HG03439 (cell line): ENCODE results near the gene NR3C1.
A peak's percentile ranks its signal among the peaks of the same experiment; 100 is the strongest.

ENCODE experiments used
- ATAC-seq: cut with Tn5 transposase; IDR thresholded peaks from one replicate; pipeline ENCODE4 v1.9.1; 2021; ENCODE audit warnings: mild to moderate bottlenecking, moderate library complexity; ENCODE audit not compliant: unreplicated experiment

NR3C1 gene

DNA sequence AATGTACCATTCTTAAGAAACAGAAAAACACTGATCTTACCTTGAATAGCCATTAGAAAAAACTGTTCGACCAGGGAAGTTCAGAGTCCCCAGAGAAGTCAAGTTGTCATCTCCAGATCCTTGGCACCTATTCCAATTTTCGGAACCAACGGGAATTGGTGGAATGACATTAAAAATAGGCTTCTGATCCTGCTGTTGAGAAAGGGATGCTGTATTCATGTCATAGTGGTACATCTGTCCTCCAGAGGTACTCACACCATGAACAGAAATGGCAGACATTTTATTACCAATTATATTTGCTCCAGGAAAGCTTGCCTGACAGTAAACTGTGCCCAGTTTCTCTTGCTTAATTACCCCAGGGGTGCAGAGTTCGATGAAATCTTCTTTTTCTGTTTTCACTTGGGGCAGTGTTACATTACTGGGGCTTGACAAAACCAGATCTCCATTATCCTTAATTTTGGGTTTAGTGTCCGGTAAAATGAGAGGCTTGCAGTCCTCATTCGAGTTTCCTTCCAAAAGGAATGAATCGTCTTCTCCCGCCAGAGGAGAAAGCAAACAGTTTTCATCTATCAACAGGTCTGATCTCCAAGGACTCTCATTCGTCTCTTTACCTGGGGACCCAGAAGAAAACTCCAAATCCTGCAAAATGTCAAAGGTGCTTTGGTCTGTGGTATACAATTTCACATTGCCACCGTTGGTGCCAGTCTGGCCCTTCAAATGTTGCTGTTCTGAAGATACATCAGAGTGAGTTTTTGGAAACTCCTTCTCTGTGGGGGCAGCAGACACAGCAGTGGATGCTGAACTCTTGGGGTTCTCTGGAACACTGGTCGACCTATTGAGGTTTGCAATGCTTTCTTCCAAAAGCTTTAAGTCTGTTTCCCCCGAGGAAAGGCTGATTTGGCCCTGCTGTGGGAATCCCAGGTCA lies 3.6 kb downstream of the NR3C1 start:
- no peak for ATAC-seq

- no peak for ATAC-seq
These were observed 4.8 kb downstream of the NR3C1 start for GRCh38 chr5:143398451-143399237.

- no peak for ATAC-seq
These were observed 5.5 kb downstream of the NR3C1 start for GRCh38 chr5:143398053-143398355.

DNA sequence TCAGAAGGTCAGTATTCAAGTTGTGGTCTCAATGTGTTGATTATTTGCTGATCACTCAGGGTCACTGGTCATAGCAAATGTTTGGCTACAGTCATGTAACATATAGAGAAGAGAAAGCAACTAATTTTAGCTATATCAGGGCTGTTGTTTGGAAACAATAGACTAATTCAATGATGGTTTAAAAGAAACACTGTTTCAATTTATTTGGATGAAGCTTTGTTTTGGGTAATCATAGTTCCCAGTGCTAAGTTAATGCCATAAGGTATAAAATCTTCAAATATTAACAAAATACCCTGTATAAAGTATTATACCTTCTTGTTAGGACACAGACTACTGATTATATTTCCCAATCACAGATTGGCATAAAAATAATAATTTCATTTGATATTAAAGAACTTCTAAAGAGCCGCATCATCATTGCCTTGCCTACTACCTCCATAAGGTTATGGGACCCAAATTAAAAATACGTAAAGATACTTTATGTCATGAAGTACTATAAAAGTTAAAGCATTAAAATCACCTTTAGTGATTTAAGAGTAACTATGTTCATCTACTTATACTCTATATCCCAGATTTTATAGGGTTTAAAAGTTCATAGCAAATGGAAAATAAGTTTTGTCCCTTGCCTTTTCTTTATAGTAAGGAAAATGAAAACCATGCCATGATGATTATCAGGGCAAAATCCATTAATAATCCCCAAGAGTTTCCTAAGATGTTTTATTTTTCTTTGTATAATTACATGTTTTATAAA lies 6.0 kb downstream of the NR3C1 start:
- no peak for ATAC-seq

GRCh38 chr5:143396353-143396940 lies 7.0 kb downstream of the NR3C1 start:
- no peak for ATAC-seq

GRCh38 chr5:143395638-143396352 lies 7.7 kb downstream of the NR3C1 start:
- peak; percentile 52 for ATAC-seq

GRCh38 chr5:143393524-143393923 lies 10.0 kb downstream of the NR3C1 start:
- ATAC-seq = no peak

DNA sequence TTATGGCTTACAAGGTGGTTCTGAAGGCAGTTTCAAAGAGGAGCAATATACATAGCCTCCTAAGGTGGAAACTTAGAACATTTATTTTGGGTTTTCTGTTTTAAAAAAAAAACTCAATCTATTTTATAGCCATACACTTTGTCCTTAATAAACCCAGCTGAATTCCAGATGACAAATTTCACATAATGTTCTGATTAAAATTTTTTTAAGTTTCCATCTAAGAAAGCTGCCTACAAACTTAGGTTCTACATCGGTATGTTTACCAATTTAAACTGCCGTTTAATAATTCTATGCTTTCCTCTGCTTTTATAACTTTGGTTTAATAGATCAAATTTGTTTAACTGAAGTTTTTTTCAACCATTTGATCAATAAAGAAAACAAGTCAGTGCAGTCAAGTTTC lies 12.5 kb downstream of the NR3C1 start:
- no peak for ATAC-seq

- no peak for ATAC-seq
These were observed 13.2 kb downstream of the NR3C1 start for GRCh38 chr5:143390258-143390657.

- ATAC-seq = no peak
These were observed 16.8 kb downstream of the NR3C1 start for GRCh38 chr5:143386725-143387124.

DNA sequence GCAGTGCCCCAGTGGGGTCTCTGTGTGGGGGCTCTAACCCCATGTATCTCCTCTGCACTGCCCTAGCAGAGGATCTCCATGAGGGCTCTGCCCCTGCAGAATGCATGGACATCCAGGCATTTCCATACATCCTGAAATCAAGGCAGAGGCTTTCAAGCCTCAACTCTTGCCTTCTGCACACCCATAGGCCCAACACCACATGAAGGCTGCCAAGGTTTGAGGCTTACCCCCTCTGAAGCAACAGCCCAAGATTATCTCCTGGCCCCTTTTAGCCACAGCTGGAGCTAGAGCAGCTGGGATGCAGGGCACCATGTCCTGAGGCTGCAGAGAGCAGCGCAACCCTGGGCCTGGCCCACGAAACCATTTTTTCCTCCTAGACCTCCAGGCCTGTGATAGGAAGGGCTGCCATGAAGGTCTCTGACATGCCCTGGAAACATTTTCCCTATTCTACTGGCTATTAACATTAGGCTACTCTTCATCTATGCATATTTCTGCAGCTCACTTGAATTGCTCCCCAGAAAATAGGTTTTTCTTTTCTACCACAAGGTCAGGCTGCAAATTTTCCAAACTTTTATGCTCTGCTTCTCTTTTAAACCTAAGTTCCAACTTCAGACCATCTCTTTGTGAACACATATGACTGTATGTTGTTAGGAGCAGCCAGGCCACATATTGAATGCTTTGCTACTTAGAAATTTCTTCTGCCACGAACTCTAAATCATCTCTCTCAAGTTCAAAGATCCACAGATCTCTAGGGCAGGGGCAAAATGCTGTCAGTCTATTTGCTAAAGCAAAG lies 18.4 kb downstream of the NR3C1 start:
- no peak for ATAC-seq

GRCh38 chr5:143383988-143384387 lies 19.5 kb downstream of the NR3C1 start:
- no peak for ATAC-seq

DNA sequence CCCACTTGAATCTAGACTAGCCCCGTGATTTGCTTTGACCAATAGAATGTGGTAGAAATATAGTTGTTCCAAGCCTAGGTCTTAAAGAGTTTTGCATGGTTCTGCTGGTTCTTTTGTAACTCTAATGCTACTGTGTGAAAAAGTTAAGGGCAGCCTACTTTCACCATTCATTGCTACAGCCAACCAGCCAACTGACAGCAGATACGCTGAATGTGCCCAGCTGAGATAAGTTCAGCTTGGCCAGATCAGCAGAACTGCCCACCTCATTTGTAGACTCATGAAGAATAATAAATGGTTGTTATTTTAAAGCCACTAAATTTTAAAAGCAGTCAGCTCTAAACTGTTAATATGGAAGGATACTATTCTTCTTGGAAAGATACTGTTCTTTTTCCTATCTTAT lies 23.9 kb downstream of the NR3C1 start:
- no peak for ATAC-seq

DNA sequence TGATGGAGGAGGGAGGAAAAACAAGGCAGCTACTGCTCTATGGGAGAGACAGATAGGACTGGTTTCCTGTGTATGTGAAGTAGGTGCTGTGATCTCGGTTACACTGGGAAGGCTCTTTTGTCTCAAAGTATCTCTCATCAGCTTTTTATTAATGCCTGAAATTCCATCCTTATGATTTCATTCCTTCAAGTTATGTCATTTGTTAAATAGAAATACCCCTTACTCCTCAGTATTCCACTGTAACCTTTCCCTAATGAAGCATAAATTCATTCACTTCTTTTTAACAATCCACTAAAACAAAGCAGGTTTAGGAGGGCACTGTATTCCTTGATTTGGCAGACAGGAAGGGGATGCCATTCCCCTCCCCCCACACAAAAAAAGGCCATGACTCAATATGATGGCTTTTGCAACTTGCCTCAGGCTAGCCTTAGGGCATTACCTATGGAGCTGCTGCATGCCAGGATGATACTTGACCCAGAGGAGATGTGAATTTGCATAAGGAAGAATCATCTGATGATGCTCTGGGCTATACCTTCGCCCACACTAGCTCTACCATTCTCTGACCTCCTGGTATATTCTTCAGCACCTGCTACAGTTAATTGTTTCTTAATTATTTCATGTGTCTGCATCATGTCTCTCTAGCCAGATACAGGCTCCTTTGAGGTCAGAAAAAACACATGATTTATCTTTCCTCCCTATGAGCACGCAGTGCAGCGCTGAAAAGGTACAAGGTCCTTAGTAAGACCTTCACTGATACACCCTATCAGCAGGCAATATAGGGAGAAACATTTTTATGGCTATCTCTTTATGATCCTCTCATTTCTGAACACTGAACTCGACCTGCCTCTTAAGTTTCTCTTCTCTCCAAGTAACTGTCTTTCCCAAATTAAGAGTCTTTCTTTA lies 26.3 kb downstream of the NR3C1 start:
- ATAC-seq = no peak

GRCh38 chr5:143376195-143376779 lies 27.2 kb downstream of the NR3C1 start:
- ATAC-seq = no peak

GRCh38 chr5:143374496-143375217 lies 28.8 kb downstream of the NR3C1 start:
- ATAC-seq = no peak

DNA sequence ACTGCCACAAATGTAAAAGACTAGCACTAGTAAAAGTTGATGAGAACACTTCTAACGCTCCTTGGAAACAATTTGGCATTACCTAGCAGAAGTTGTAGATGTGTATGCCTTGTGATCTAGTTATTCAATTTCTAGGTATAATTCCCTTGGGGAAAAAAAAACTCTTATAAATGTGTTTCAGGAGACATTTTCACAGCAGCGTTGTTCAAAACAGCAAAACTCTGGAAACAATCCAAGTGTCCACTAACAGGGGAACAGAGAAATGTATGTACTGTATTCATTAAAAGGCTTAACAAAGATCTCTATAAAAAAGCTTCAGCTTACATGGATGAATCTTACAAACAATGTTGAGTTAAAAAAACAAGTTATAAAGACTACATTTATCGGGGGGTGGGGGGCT lies 30.4 kb downstream of the NR3C1 start:
- no peak for ATAC-seq
